OCI-LY7 (cell line): ENCODE data around the gene IFT43. TPM values are rescaled to one million over a fixed set of nuclear protein-coding genes. Genes with fewer than 3 reads are reported as not detected.

Experiments
- BruUV-seq: library from RNA; stranded (reverse); fragments of 400-500 nt; replicated peaks from 2 replicates; lab custom pipeline; 2021; lab: Mats Ljungman, UMichigan
- CTCF ChIA-PET: fragments of 300-600 bp; sonication (Branson Sonifier 250); formaldehyde crosslinking; loops from one replicate; lab custom pipeline; 2022; ENCODE audit warnings: antibody characterized with exemption; ENCODE audit not compliant: unreplicated experiment; lab: Charles Lee
- POLR2A ChIA-PET: fragments of 300-600 bp; sonication (Branson Sonifier 250); formaldehyde crosslinking; loops from one replicate; lab custom pipeline; 2022; ENCODE audit warnings: antibody characterized with exemption; lab: Charles Lee
- DNase-seq: peaks from one replicate; pipeline ENCODE4 v3.0.0-alpha.2; 2015; ENCODE audit warnings: low spot score
- H2AFZ ChIP-seq: fragments of 200-600 bp; sonication (generic), shearing (Covaris generic); 2 replicates; pipeline ENCODE4 v1.6.1; 2014; ENCODE audit warnings: mild to moderate bottlenecking, antibody characterized with exemption, low read length, moderate library complexity
- H3K27ac ChIP-seq: fragments of 200-600 bp; sonication (generic); 2 replicates; pipeline ENCODE4 v1.5.1; 2014; ENCODE audit warnings: mixed run types, low read depth, mild to moderate bottlenecking, moderate library complexity, low read length, inconsistent platforms; ENCODE audit not compliant: poor library complexity, severe bottlenecking
- H3K36me3 ChIP-seq: fragments of 200-600 bp; sonication (generic); 2 replicates; pipeline ENCODE4 v1.6.1; 2014; ENCODE audit warnings: mild to moderate bottlenecking, antibody characterized with exemption, low read length, moderate library complexity, mixed read lengths; ENCODE audit not compliant: insufficient read depth
- H3K4me1 ChIP-seq: fragments of 200-600 bp; sonication (generic); 2 replicates; pipeline ENCODE4 v1.5.1; 2014; ENCODE audit warnings: mild to moderate bottlenecking, low read length; ENCODE audit not compliant: insufficient read depth, poor library complexity, severe bottlenecking
- H3K4me2 ChIP-seq: fragments of 200-600 bp; sonication (generic); 2 replicates; pipeline ENCODE4 v1.6.1; 2014; ENCODE audit warnings: mild to moderate bottlenecking, low read length
- H3K4me3 ChIP-seq: fragments of 200-600 bp; sonication (generic); 2 replicates; pipeline ENCODE4 v1.5.1; 2014; ENCODE audit warnings: mild to moderate bottlenecking, low read depth, low read length; ENCODE audit not compliant: poor library complexity, severe bottlenecking
- H3K79me2 ChIP-seq: fragments of 200-600 bp; sonication (generic); 2 replicates; pipeline ENCODE4 v1.6.1; 2016; ENCODE audit warnings: low read depth, mild to moderate bottlenecking, low read length, moderate library complexity, mixed read lengths; ENCODE audit not compliant: insufficient read depth
- H3K9me2 ChIP-seq: fragments of 200-600 bp; sonication (generic); 2 replicates; pipeline ENCODE4 v1.6.1; 2016; ENCODE audit warnings: mild to moderate bottlenecking, low read length, mixed read lengths; ENCODE audit not compliant: insufficient read depth
- H3K9me3 ChIP-seq: fragments of 200-600 bp; sonication (generic); 2 replicates; pipeline ENCODE4 v1.6.1; 2014; ENCODE audit warnings: mild to moderate bottlenecking, mixed run types, low read length, mixed read lengths
- H4K20me1 ChIP-seq: fragments of 200-600 bp; sonication (generic); 2 replicates; pipeline ENCODE4 v1.6.1; 2014; ENCODE audit warnings: mild to moderate bottlenecking, antibody characterized with exemption, low read length, moderate library complexity, mixed read lengths; ENCODE audit not compliant: insufficient read depth
- CTCF ChIP-seq: fragments of 200-600 bp; sonication (generic); conservative IDR thresholded peaks from 2 replicates; pipeline ENCODE4 v1.5.1; 2014; ENCODE audit warnings: mild to moderate bottlenecking, antibody characterized with exemption, low read length, moderate library complexity, mixed read lengths
- EZH2phosphoT487 ChIP-seq: fragments of 200-600 bp; sonication (generic); IDR thresholded peaks from 2 replicates; pipeline ENCODE4 v1.6.1; 2018; ENCODE audit warnings: low read depth, borderline replicate concordance, mild to moderate bottlenecking, mixed run types, antibody characterized with exemption, low read length, moderate library complexity, mixed read lengths
- intact Hi-C: fragments of 100-400 bp; cut with micrococcal nuclease; formaldehyde crosslinking; loops from one replicate; pipeline ENCODE4 v1.10.0; 2022; ENCODE audit not compliant: unreplicated experiment
- total RNA-seq, 2 experiments: library from RNA; depleted of rRNA in 1 of 2; stranded (reverse); fragments of >200 nt in 1 of 2; shearing (Covaris generic) in 1 of 2; gene quantifications; 2 replicates each; pipeline ENCODE4 v1.2.3, GENCODE V29; 2014 to 2022

IFT43 gene
- total RNA-seq, 2 experiments from 2014 or later = 9.3 to 13.6 TPM

- H2AFZ ChIP-seq = no peak overlapping the region
- BruUV-seq = no TSS peak
- no peaks in the 10 kb centered on the region for H4K20me1 ChIP-seq
- no peak overlapping the region for H3K4me3 ChIP-seq
- H3K27ac ChIP-seq = no peak overlapping the region
- peaks cover 15% of the 10 kb centered on the region; the same call in 1 of the 2 replicates for H3K9me3 ChIP-seq
- POLR2A ChIA-PET = no interaction called here
- H3K4me1 ChIP-seq = no peaks in the 10 kb centered on the region
- TF ChIP-seq EZH2phosphoT487 = no peak
- TF ChIP-seq CTCF = no peak
- no peaks in the 10 kb centered on the region for H3K79me2 ChIP-seq
- H3K36me3 ChIP-seq = no peaks in the 10 kb centered on the region
- no peaks in the 10 kb centered on the region for H3K9me2 ChIP-seq
- H3K4me2 ChIP-seq = no peak overlapping the region
- CTCF ChIA-PET = no interaction called here
- intact Hi-C loops = no loop called here
- no peak for DNase-seq
Measured at GRCh38 chr14:76023757-76024156, 38.2 kb downstream of the IFT43 start.

GRCh38 chr14:76024211-76024907, 38.8 kb downstream of the IFT43 start:
- no TSS peak for BruUV-seq
- Histone ChIP-seq H3K9me3 (peaks cover 10% of the 10 kb centered on the region; the same call in 1 of the 2 replicates), H3K79me2 (no peaks in the 10 kb centered on the region), H3K4me3 (no peak overlapping the region), H3K36me3 (no peaks in the 10 kb centered on the region), H3K9me2 (no peaks in the 10 kb centered on the region), H3K4me1 (no peaks in the 10 kb centered on the region), H3K27ac (no peak overlapping the region), H4K20me1 (no peaks in the 10 kb centered on the region), H2AFZ (no peak overlapping the region), H3K4me2 (no peak overlapping the region)
- POLR2A ChIA-PET = no interaction called here
- TF ChIP-seq CTCF (no peak), EZH2phosphoT487 (no peak)
- intact Hi-C loops = no loop called here
- CTCF ChIA-PET = no interaction called here
- DNase-seq = no peak

GRCh38 chr14:76034566-76034965, 49.0 kb downstream of the IFT43 start:
- H3K27ac ChIP-seq = no peak overlapping the region
- no peaks in the 10 kb centered on the region for H4K20me1 ChIP-seq
- intact Hi-C loops = no loop called here
- no peaks in the 10 kb centered on the region for H3K9me2 ChIP-seq
- DNase-seq = no peak
- ChIA-PET CTCF (interaction anchor here (1.0 kb wide), 1 partner anchor 16 kb away, joined by 3 read pairs; no protein-coding TSS in a partner anchor), POLR2A (no interaction called here)
- no peaks in the 10 kb centered on the region for H3K9me3 ChIP-seq
- no peaks in the 10 kb centered on the region for H3K36me3 ChIP-seq
- BruUV-seq = no TSS peak
- H3K4me1 ChIP-seq = no peaks in the 10 kb centered on the region
- TF ChIP-seq CTCF (no peak), EZH2phosphoT487 (no peak)
- no peak overlapping the region for H3K4me3 ChIP-seq
- H3K4me2 ChIP-seq = no peak overlapping the region
- H3K79me2 ChIP-seq = no peaks in the 10 kb centered on the region
- H2AFZ ChIP-seq = no peak overlapping the region
